HCT116 (cell line): ENCODE results near the gene EVI5. TPM values are rescaled to one million over a fixed set of nuclear protein-coding genes. Genes with fewer than 3 reads are reported as not detected.

Experiments used
- ATAC-seq: fragments of 200-7000 bp; cut with Tn5 transposase; 2 replicates; pipeline ENCODE4 v1.9.1; 2020; ENCODE audit warnings: mild to moderate bottlenecking, moderate library complexity
- BruUV-seq: library from RNA; stranded (reverse); fragments of 400-500 nt; replicated peaks from 2 replicates; lab custom pipeline; 2021; lab: Mats Ljungman, UMichigan
- CTCF ChIA-PET: fragments of 300-600 bp; sonication (Branson Sonifier 250); formaldehyde crosslinking; loops from one replicate; lab custom pipeline; 2021; ENCODE audit warnings: antibody characterized with exemption; lab: Charles Lee
- POLR2A ChIA-PET: fragments of 300-600, 350-600 bp; sonication (Branson Sonifier 250); formaldehyde crosslinking; loops from one replicate; lab custom pipeline; 2021; ENCODE audit warnings: antibody characterized with exemption; lab: Charles Lee
- RAD21 ChIA-PET, 2 experiments: fragments of 300-600 bp; sonication (Branson Sonifier 250); formaldehyde crosslinking; loops; one replicate each; lab custom pipeline; 2023; ENCODE audit warnings: low total read pairs in 2 of 2; ENCODE audit not compliant: uncharacterized antibody in 2 of 2, unreplicated experiment in 2 of 2, low non-redundant PET in 1 of 2; lab: Charles Lee
- DNase-seq: peaks from one replicate; pipeline ENCODE4 v3.0.0-alpha.2; 2010; ENCODE audit warnings: low read depth, low spot score
- H2AFZ ChIP-seq: fragments of 200-600 bp; shearing (Covaris generic), sonication (generic); 2 replicates; pipeline ENCODE4 v1.6.1; 2017; ENCODE audit warnings: low read depth, mixed run types, mixed read lengths, antibody characterized with exemption, low read length; ENCODE audit not compliant: poor library complexity, severe bottlenecking
- H3K27ac ChIP-seq: 2 replicates; pipeline ENCODE4 v1.5.1; 2012; ENCODE audit warnings: low read depth, low read length
- H3K27me3 ChIP-seq: fragments of 200-600 bp; sonication (generic); 2 replicates; pipeline ENCODE4 v1.6.1; 2016; ENCODE audit warnings: mixed run types, low read length, mixed read lengths; ENCODE audit not compliant: insufficient read depth
- H3K36me3 ChIP-seq, 2 experiments: fragments of 200-500 bp in 1 of 2; fragments of 200-600 bp in 1 of 2; sonication (Bioruptor generic) in 1 of 2; sonication (generic) in 1 of 2; 2 replicates each; pipeline versions ENCODE4 v1.5.1 to v1.6.1; 2014 to 2016; ENCODE audit warnings: low read length in 2 of 2, inconsistent platforms in 1 of 2, mixed read lengths in 1 of 2, mixed run types in 1 of 2; ENCODE audit not compliant: insufficient read depth in 2 of 2, control insufficient read depth in 1 of 2
- H3K4me1 ChIP-seq, 2 experiments: fragments of 200-600 bp in 1 of 2; sonication (generic) in 1 of 2; 2 replicates each; pipeline versions ENCODE4 v1.5.1 to v1.6.1; 2012 to 2017; ENCODE audit warnings: low read length in 2 of 2, inconsistent platforms in 1 of 2, mild to moderate bottlenecking in 1 of 2, mixed read lengths in 1 of 2, mixed run types in 1 of 2, moderate library complexity in 1 of 2; ENCODE audit not compliant: insufficient read depth in 2 of 2, control insufficient read depth in 1 of 2
- H3K4me2 ChIP-seq: fragments of 200-600 bp; sonication (generic); 2 replicates; pipeline ENCODE4 v1.6.1; 2017; ENCODE audit warnings: mixed run types, low read length, mixed read lengths
- H3K4me3 ChIP-seq, 2 experiments: fragments of 200-600 bp in 1 of 2; sonication (generic) in 1 of 2; replicated peaks in 1 of 2; 2 replicates each; pipeline ENCODE4 v1.5.1; 2011 to 2016; ENCODE audit warnings: low read length in 2 of 2, control low read depth in 1 of 2, low read depth in 1 of 2, mild to moderate bottlenecking in 1 of 2, mixed read lengths in 1 of 2, mixed run types in 1 of 2
- H3K79me2 ChIP-seq: fragments of 200-600 bp; sonication (generic); 2 replicates; pipeline ENCODE4 v1.6.1; 2017; ENCODE audit warnings: mild to moderate bottlenecking, mixed run types, low read length, moderate library complexity, mixed read lengths; ENCODE audit not compliant: insufficient read depth
- H3K9ac ChIP-seq: fragments of 200-600 bp; sonication (generic); 2 replicates; pipeline ENCODE4 v1.6.1; 2016; ENCODE audit warnings: low read length, mixed read lengths
- H3K9me2 ChIP-seq: fragments of 200-600 bp; sonication (generic), shearing (Covaris generic); 2 replicates; pipeline ENCODE4 v1.6.1; 2017; ENCODE audit warnings: mixed run types, mild to moderate bottlenecking, moderate library complexity; ENCODE audit not compliant: insufficient read depth
- H3K9me3 ChIP-seq, 2 experiments: fragments of 200-500 bp in 1 of 2; fragments of 200-600 bp in 1 of 2; sonication (Bioruptor generic) in 1 of 2; sonication (generic) in 1 of 2; 2 replicates each; pipeline ENCODE4 v1.6.1; 2014 to 2017; ENCODE audit warnings: low read length in 2 of 2, mixed read lengths in 2 of 2, inconsistent platforms in 1 of 2, low read depth in 1 of 2, mild to moderate bottlenecking in 1 of 2, mixed run types in 1 of 2, moderate library complexity in 1 of 2; ENCODE audit not compliant: control insufficient read depth in 1 of 2, insufficient read depth in 1 of 2
- H4K20me1 ChIP-seq: fragments of 200-600 bp; sonication (generic), shearing (Covaris generic); 2 replicates; pipeline ENCODE4 v1.6.1; 2017; ENCODE audit warnings: mixed run types, mild to moderate bottlenecking, moderate library complexity; ENCODE audit not compliant: insufficient read depth
- ATF3 ChIP-seq: IDR thresholded peaks from 2 replicates; pipeline ENCODE4 v1.6.1; 2012
- CEBPB ChIP-seq: IDR thresholded peaks from 2 replicates; pipeline ENCODE4 v1.6.1; 2012; ENCODE audit warnings: low read depth
- EGR1 ChIP-seq: IDR thresholded peaks from 2 replicates; pipeline ENCODE4 v1.6.1; 2012; ENCODE audit warnings: low read depth
- ELF1 ChIP-seq: IDR thresholded peaks from 2 replicates; pipeline ENCODE4 v1.6.1; 2012; ENCODE audit warnings: low read depth, borderline replicate concordance
- EZH2 ChIP-seq: fragments of 200-600 bp; sonication (generic); IDR thresholded peaks from 2 replicates; pipeline ENCODE4 v1.6.1; 2017; ENCODE audit warnings: antibody characterized with exemption, mixed run types
- FOSL1 ChIP-seq: IDR thresholded peaks from 2 replicates; pipeline ENCODE4 v1.6.1; 2012; ENCODE audit warnings: low read depth
- JUND ChIP-seq: IDR thresholded peaks from 2 replicates; pipeline ENCODE4 v1.6.1; 2012
- MAX ChIP-seq: IDR thresholded peaks from 2 replicates; pipeline ENCODE4 v1.6.1; 2012
- POLR2A ChIP-seq: IDR thresholded peaks from 2 replicates; pipeline ENCODE4 v1.7.0; 2011; ENCODE audit warnings: borderline replicate concordance; ENCODE audit not compliant: insufficient read depth, insufficient read length; ENCODE audit errors: extremely low read depth
- POLR2AphosphoS5 ChIP-seq: IDR thresholded peaks from 2 replicates; pipeline ENCODE4 v1.6.1; 2011; ENCODE audit warnings: mild to moderate bottlenecking, low read depth, low read length, moderate library complexity
- RAD21 ChIP-seq: IDR thresholded peaks from 2 replicates; pipeline ENCODE4 v1.6.1; 2012; ENCODE audit warnings: low read depth, mild to moderate bottlenecking
- SIN3A ChIP-seq: IDR thresholded peaks from 2 replicates; pipeline ENCODE4 v1.6.1; 2012; ENCODE audit warnings: low read depth
- SP1 ChIP-seq: IDR thresholded peaks from 2 replicates; pipeline ENCODE4 v1.6.1; 2012; ENCODE audit warnings: low read depth
- SRF ChIP-seq: IDR thresholded peaks from 2 replicates; pipeline ENCODE4 v1.6.1; 2012; ENCODE audit warnings: low read depth
- TCF7L2 ChIP-seq: IDR thresholded peaks from 2 replicates; pipeline ENCODE4 v1.7.0; 2011; ENCODE audit warnings: borderline replicate concordance, inconsistent platforms; ENCODE audit not compliant: insufficient read depth, insufficient read length; ENCODE audit errors: extremely low read depth
- ZBTB33 ChIP-seq: IDR thresholded peaks from 2 replicates; pipeline ENCODE4 v1.6.1; 2011; ENCODE audit warnings: mild to moderate bottlenecking, low read length, moderate library complexity; ENCODE audit not compliant: insufficient replicate concordance; ENCODE audit errors: extremely low read depth
- ZFX ChIP-seq: fragments of 450-650 bp; IDR thresholded peaks from 2 replicates; pipeline ENCODE4 v1.6.1; 2017
- ZNF274 ChIP-seq: fragments of 200-500 bp; sonication (Bioruptor generic); IDR thresholded peaks from 2 replicates; pipeline ENCODE4 v1.6.1; 2014; ENCODE audit warnings: mild to moderate bottlenecking, low read depth, low read length, inconsistent platforms
- intact Hi-C: fragments of 100-400 bp; cut with micrococcal nuclease; formaldehyde crosslinking; loops from 2 replicates; pipeline ENCODE4 v1.10.0; 2022
- total RNA-seq: library from RNA; stranded (reverse); gene quantifications from one replicate; pipeline ENCODE4 v1.2.1, GENCODE V29; 2021; ENCODE audit not compliant: unreplicated experiment
- TF ChIP-seq, protein P1 (sequence below): IDR thresholded peaks from 2 replicates; pipeline ENCODE4 v1.6.1; 2012; ENCODE audit warnings: low read depth
- TF ChIP-seq, protein P2 (sequence below), 3 experiments: fragments of 200-600 bp in 1 of 3; sonication (generic) in 1 of 3; IDR thresholded peaks in 2 of 3; conservative IDR thresholded peaks in 1 of 3; 2 replicates each; pipeline ENCODE4 v1.5.1; 2012 to 2017; ENCODE audit warnings: low read depth in 2 of 3, low read length in 2 of 3, antibody characterized with exemption in 1 of 3, borderline replicate concordance in 1 of 3, control low read depth in 1 of 3, mild to moderate bottlenecking in 1 of 3, mixed read lengths in 1 of 3, mixed run types in 1 of 3, moderate library complexity in 1 of 3; ENCODE audit not compliant: insufficient read depth in 1 of 3

The EVI5 gene
- total RNA-seq, 1 experiment from 2014 or later = 21.8 TPM

- TF ChIP-seq SIN3A = no peak
- no peak for TF ChIP-seq JUND
- TF ChIP-seq, protein P1, sequence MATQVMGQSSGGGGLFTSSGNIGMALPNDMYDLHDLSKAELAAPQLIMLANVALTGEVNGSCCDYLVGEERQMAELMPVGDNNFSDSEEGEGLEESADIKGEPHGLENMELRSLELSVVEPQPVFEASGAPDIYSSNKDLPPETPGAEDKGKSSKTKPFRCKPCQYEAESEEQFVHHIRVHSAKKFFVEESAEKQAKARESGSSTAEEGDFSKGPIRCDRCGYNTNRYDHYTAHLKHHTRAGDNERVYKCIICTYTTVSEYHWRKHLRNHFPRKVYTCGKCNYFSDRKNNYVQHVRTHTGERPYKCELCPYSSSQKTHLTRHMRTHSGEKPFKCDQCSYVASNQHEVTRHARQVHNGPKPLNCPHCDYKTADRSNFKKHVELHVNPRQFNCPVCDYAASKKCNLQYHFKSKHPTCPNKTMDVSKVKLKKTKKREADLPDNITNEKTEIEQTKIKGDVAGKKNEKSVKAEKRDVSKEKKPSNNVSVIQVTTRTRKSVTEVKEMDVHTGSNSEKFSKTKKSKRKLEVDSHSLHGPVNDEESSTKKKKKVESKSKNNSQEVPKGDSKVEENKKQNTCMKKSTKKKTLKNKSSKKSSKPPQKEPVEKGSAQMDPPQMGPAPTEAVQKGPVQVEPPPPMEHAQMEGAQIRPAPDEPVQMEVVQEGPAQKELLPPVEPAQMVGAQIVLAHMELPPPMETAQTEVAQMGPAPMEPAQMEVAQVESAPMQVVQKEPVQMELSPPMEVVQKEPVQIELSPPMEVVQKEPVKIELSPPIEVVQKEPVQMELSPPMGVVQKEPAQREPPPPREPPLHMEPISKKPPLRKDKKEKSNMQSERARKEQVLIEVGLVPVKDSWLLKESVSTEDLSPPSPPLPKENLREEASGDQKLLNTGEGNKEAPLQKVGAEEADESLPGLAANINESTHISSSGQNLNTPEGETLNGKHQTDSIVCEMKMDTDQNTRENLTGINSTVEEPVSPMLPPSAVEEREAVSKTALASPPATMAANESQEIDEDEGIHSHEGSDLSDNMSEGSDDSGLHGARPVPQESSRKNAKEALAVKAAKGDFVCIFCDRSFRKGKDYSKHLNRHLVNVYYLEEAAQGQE = no peak
- TF ChIP-seq, protein P2, sequence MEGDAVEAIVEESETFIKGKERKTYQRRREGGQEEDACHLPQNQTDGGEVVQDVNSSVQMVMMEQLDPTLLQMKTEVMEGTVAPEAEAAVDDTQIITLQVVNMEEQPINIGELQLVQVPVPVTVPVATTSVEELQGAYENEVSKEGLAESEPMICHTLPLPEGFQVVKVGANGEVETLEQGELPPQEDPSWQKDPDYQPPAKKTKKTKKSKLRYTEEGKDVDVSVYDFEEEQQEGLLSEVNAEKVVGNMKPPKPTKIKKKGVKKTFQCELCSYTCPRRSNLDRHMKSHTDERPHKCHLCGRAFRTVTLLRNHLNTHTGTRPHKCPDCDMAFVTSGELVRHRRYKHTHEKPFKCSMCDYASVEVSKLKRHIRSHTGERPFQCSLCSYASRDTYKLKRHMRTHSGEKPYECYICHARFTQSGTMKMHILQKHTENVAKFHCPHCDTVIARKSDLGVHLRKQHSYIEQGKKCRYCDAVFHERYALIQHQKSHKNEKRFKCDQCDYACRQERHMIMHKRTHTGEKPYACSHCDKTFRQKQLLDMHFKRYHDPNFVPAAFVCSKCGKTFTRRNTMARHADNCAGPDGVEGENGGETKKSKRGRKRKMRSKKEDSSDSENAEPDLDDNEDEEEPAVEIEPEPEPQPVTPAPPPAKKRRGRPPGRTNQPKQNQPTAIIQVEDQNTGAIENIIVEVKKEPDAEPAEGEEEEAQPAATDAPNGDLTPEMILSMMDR (IDR thresholded peaks at IDR 0.05 in 2 of 3, conservative IDR thresholded peaks at IDR 0.05 in 1 of 3; ENCODE audit: borderline replicate concordance in 1 of 3, insufficient read depth in 1 of 3, low read depth in 2 of 3, low read length in 2 of 3) = no peak
- no peak for TF ChIP-seq ATF3
- no peak for TF ChIP-seq SP1
- no peak for TF ChIP-seq POLR2AphosphoS5
- TF ChIP-seq SRF = no peak
- TF ChIP-seq ELF1 = no peak
- no peak for TF ChIP-seq EZH2
- no peak for TF ChIP-seq EGR1
- no peak for TF ChIP-seq CEBPB
- TF ChIP-seq TCF7L2 = no peak
- no peak for TF ChIP-seq ZNF274
- TF ChIP-seq ZBTB33 = no peak
- TF ChIP-seq POLR2A = no peak
- TF ChIP-seq FOSL1 = no peak
- TF ChIP-seq ZFX = no peak
- no peak for TF ChIP-seq MAX
- no peak for TF ChIP-seq RAD21
- TF ChIP-seq, all 23 proteins: peak for 0
- Histone ChIP-seq H3K9me3 (no peaks in the 10 kb centered on the region), H2AFZ (no peak overlapping the region), H3K4me1 (peaks cover 4 to 7% of the 10 kb centered on the region in 2 experiments; a peak in 3 of 4 replicates), H3K79me2 (no peaks in the 10 kb centered on the region), H4K20me1 (no peaks in the 10 kb centered on the region), H3K36me3 (no peaks in the 10 kb centered on the region), H3K4me2 (no peak overlapping the region), H3K27ac (no peak overlapping the region), H3K9me2 (no peaks in the 10 kb centered on the region), H3K9ac (no peak overlapping the region), H3K4me3 (no peak overlapping the region), H3K27me3 (no peaks in the 10 kb centered on the region)
- ChIA-PET POLR2A (interaction anchor here (0.6 kb wide), 1 partner anchor 14 kb away, joined by 3 read pairs; no protein-coding TSS in a partner anchor), RAD21 (no interaction called here), CTCF (no interaction called here)
- ATAC-seq (no peak), DNase-seq (no peak)
- intact Hi-C loops = no loop called here
- BruUV-seq = no TSS peak
Observed at GRCh38 chr1:92790081-92790480, 5.2 kb upstream of the EVI5 start.
